Upper lobe of left lung (tissue), 6 donors: Measurements from ENCODE around the gene ARHGAP31. TPM values are rescaled to one million over a fixed set of nuclear protein-coding genes. Genes with fewer than 3 reads are reported as not detected.
A peak's percentile ranks its signal among the peaks of the same experiment; 100 is the strongest.
"Not testable (repeated sequence)": the region's sequence is repeated elsewhere in the genome, so short reads cannot be mapped to it uniquely, and the experiment has no call there.

Experiments
- ATAC-seq, 2 donors: fragments of 200-7000 bp; cut with Tn5 transposase; one replicate each; pipeline ENCODE4 v1.9.1; 2022; ENCODE audit warnings: mild to moderate bottlenecking in 2 of 2, moderate library complexity in 2 of 2; ENCODE audit not compliant: low FRiP score in 2 of 2
- DNase-seq, 2 donors: peaks; one replicate each; pipeline ENCODE4 v3.0.0-alpha.2; 2019 to 2020
- H3K27ac ChIP-seq, 4 donors: fragments of 200-600 bp; sonication (generic); one replicate each; pipeline ENCODE4 v1.5.1; 2016 to 2019
- H3K27me3 ChIP-seq, 4 donors: fragments of 200-600 bp; sonication (generic); one replicate each; pipeline ENCODE4 v1.5.1; 2017 to 2019
- H3K36me3 ChIP-seq, 4 donors: fragments of 200-600 bp; sonication (generic); one replicate each; pipeline ENCODE4 v1.5.1; 2016 to 2019
- H3K4me1 ChIP-seq, 4 donors: fragments of 200-600 bp; sonication (generic); one replicate each; pipeline ENCODE4 v1.5.1; 2018 to 2019
- H3K4me3 ChIP-seq, 4 donors: fragments of 200-600 bp; sonication (generic); one replicate each; pipeline ENCODE4 v1.5.1; 2017 to 2019; ENCODE audit warnings: mild to moderate bottlenecking in 2 of 4, moderate library complexity in 1 of 4
- H3K9me3 ChIP-seq, 4 donors: fragments of 200-600 bp; sonication (generic); one replicate each; pipeline ENCODE4 v1.5.1; 2018 to 2019
- EP300 ChIP-seq, 4 donors: sonication (generic); formaldehyde crosslinking; IDR thresholded peaks; one replicate each; pipeline ENCODE4 v1.5.1; 2017; ENCODE audit warnings: antibody characterized with exemption in 4 of 4, control low read depth in 2 of 4
- POLR2A ChIP-seq, 4 donors: fragments of 450-650 bp; IDR thresholded peaks; one replicate each; pipeline ENCODE4 v1.5.1; 2016 to 2017; ENCODE audit warnings: antibody characterized with exemption in 4 of 4, mild to moderate bottlenecking in 2 of 4
- POLR2AphosphoS5 ChIP-seq, 2 donors: sonication (generic); formaldehyde crosslinking; IDR thresholded peaks; one replicate each; pipeline ENCODE4 v1.5.1; 2017; ENCODE audit warnings: antibody characterized with exemption in 2 of 2
- WGBS, 2 donors: methylation state at CpG; one replicate each; pipeline ENCODE4 v1.1.5; 2017 to 2018; 5-methylcytosine and 5-hydroxymethylcytosine counted together
- total RNA-seq, 6 donors: library from RNA; depleted of rRNA in 4 of 6; stranded (reverse); fragments of >200 nt in 4 of 6; gene quantifications; one replicate each; pipeline versions ENCODE4 v1.1.0 to v1.2.1, GENCODE V29; 2016 to 2021
- TF ChIP-seq, protein P1 (sequence below), 6 experiments: fragments of 450-650 bp in 4 of 6; fragments of 200-600 bp in 2 of 6; sonication (generic) in 2 of 6; IDR thresholded peaks; one replicate each; pipeline ENCODE4 v1.5.1; 2016 to 2019; ENCODE audit warnings: antibody characterized with exemption in 6 of 6
- donor health status: DM: no; HTN: no; CAD: no; lungs with moderate emphysema.
- donor health status: DM: no; HTN: yes; CAD: no; lungs with severe emphysema.

Gene ARHGAP31
- total RNA-seq, 6 donors from 2014 or later, result 47.1 to 91.0 (median 66.2) TPM

DNA sequence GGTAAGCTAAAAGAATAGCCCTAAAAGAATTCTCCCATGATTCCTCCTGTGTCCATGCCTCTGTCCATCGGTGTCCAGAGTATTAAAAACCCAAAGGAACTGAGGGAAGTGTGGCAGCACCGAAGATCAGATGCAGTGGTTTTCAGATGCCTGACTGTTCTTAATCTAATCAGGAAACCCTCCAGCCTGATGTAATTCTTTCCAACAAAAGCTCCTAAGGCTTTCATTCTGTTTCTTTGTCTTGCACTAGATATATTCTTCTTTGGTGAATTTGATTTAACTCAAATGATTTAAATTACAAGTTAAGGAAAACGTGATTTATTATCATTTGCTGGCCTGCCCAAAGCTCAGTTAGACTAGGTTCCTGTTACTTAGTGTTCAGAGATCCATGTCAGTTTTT, 71.2 kb downstream of the ARHGAP31 start:
- peaks cover 10 to 20% (median 15%) of the 10 kb centered on the region in 4 donors for H3K4me1 ChIP-seq

DNA sequence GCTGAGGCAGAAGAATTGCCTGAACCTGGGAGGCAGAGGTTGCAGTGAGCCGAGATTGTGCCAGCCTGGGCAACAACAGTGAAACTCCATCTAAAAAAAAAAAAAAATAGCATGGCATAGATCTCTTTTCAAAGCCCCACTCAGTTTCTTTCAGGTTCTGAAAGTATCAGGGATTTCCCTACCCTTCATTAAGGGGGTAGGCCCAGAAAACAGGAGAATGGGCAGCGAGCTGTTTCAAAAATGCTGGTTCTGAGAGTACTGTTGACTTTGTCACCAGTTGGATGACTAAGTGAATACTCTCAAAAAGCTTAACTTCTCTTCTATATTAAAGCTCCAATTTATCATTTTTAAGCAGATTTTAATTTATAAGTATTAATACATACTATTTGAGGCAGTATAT, 72.8 kb downstream of the ARHGAP31 start:
- no peak for TF ChIP-seq POLR2AphosphoS5 (IDR thresholded peaks at IDR 0.05)
- TF ChIP-seq, protein P1, sequence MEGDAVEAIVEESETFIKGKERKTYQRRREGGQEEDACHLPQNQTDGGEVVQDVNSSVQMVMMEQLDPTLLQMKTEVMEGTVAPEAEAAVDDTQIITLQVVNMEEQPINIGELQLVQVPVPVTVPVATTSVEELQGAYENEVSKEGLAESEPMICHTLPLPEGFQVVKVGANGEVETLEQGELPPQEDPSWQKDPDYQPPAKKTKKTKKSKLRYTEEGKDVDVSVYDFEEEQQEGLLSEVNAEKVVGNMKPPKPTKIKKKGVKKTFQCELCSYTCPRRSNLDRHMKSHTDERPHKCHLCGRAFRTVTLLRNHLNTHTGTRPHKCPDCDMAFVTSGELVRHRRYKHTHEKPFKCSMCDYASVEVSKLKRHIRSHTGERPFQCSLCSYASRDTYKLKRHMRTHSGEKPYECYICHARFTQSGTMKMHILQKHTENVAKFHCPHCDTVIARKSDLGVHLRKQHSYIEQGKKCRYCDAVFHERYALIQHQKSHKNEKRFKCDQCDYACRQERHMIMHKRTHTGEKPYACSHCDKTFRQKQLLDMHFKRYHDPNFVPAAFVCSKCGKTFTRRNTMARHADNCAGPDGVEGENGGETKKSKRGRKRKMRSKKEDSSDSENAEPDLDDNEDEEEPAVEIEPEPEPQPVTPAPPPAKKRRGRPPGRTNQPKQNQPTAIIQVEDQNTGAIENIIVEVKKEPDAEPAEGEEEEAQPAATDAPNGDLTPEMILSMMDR (IDR thresholded peaks at IDR 0.05), result no peak
- no peak for TF ChIP-seq POLR2A (IDR thresholded peaks at IDR 0.05)
- TF ChIP-seq EP300 (IDR thresholded peaks at IDR 0.05), result no peak
- no peaks in the 10 kb centered on the region for H3K27me3 ChIP-seq
- no peak for ATAC-seq
- H3K27ac ChIP-seq, result no peak overlapping the region
- peaks cover 6 to 13% (median 8%) of the 10 kb centered on the region in 4 donors for H3K4me1 ChIP-seq
- H3K36me3 ChIP-seq, result peaks cover 0 to 49% (median 20%) of the 10 kb centered on the region in 4 donors
- no peak for DNase-seq
- no peak overlapping the region for H3K4me3 ChIP-seq
- 93 to 96% methylated on average over 2 of the region's 2 CpGs for WGBS, 2 donors
- H3K9me3 ChIP-seq, result no peaks in the 10 kb centered on the region

More for the DNA sequence above, 71.2 kb downstream of the ARHGAP31 start:
- no peak for TF ChIP-seq POLR2A (IDR thresholded peaks at IDR 0.05)
- TF ChIP-seq, protein P1 (IDR thresholded peaks at IDR 0.05), result no peak
- TF ChIP-seq EP300 (IDR thresholded peaks at IDR 0.05), result no peak
- no peak for TF ChIP-seq POLR2AphosphoS5 (IDR thresholded peaks at IDR 0.05)
- ATAC-seq (no peak), DNase-seq (no peak)
- no peaks in the 10 kb centered on the region for H3K27me3 ChIP-seq
- WGBS, 2 donors, result 60 to 65% methylated on average over 3 of the region's 3 CpGs
- H3K36me3 ChIP-seq, result peaks cover 0 to 44% (median 18%) of the 10 kb centered on the region in 4 donors
- H3K4me3 ChIP-seq, result no peak overlapping the region
- no peaks in the 10 kb centered on the region for H3K9me3 ChIP-seq
- H3K27ac ChIP-seq, result no peak overlapping the region

- Histone ChIP-seq H3K27ac (peak overlapping the region in 1 of 4 donors; percentile 32), H3K36me3 (peaks cover 0 to 58% (median 21%) of the 10 kb centered on the region in 4 donors), H3K9me3 (no peaks in the 10 kb centered on the region), H3K27me3 (no peaks in the 10 kb centered on the region), H3K4me1 (no peaks in the 10 kb centered on the region), H3K4me3 (no peak overlapping the region)
- 77 to 79% methylated on average over 4 of the region's 4 CpGs for WGBS, 2 donors
- DNase-seq (no peak), ATAC-seq (no peak)
- TF ChIP-seq EP300 (IDR thresholded peaks at IDR 0.05) (no peak), POLR2A (IDR thresholded peaks at IDR 0.05) (no peak), POLR2AphosphoS5 (IDR thresholded peaks at IDR 0.05) (no peak)
- TF ChIP-seq, protein P1 (IDR thresholded peaks at IDR 0.05), result no peak
These were observed 74.1 kb downstream of the ARHGAP31 start for GRCh38 chr3:119368298-119368697.

- not testable (repeated sequence) for H3K27ac ChIP-seq, H3K4me3 ChIP-seq, H3K4me1 ChIP-seq, ATAC-seq, H3K9me3 ChIP-seq, DNase-seq, H3K27me3 ChIP-seq
- peaks cover 0 to 60% (median 24%) of the 10 kb centered on the region in 4 donors for H3K36me3 ChIP-seq
- 97 to 100% methylated on average over 6 of the region's 6 CpGs for WGBS, 2 donors
These were observed 77.6 kb downstream of the ARHGAP31 start for GRCh38 chr3:119371786-119372185.

GRCh38 chr3:119375106-119375505, 80.9 kb downstream of the ARHGAP31 start:
- Histone ChIP-seq H3K36me3 (peaks cover 0 to 44% (median 10%) of the 10 kb centered on the region in 4 donors), H3K9me3 (no peaks in the 10 kb centered on the region), H3K27ac (peak overlapping the region in 1 of 4 donors; percentile 36), H3K27me3 (no peaks in the 10 kb centered on the region), H3K4me1 (no peaks in the 10 kb centered on the region), H3K4me3 (no peak overlapping the region)
- ATAC-seq (no peak), DNase-seq (no peak)
- TF ChIP-seq POLR2AphosphoS5 (IDR thresholded peaks at IDR 0.05), result no peak
- TF ChIP-seq EP300 (IDR thresholded peaks at IDR 0.05), result no peak
- TF ChIP-seq, protein P1 (IDR thresholded peaks at IDR 0.05), result no peak
- no peak for TF ChIP-seq POLR2A (IDR thresholded peaks at IDR 0.05)
- WGBS, 2 donors, result 91 to 93% methylated on average over 7 of the region's 7 CpGs
